ENCODE results near the gene SRSF11. TPM values are rescaled to one million over a fixed set of nuclear protein-coding genes. Genes with fewer than 3 reads are reported as not detected.

Gene SRSF11
- total RNA-seq, 1 experiment from 2014 or later: 160 TPM

Other genes with a start within 250 kb of the SRSF11 start
- gene LRRC40, start 15.8 kb upstream of the SRSF11 start, total RNA-seq (2014; rRNA removed; shearing (Covaris generic)): 60.6 and 79.5 TPM in 2 replicates
- 34.4 and 54.2 TPM in 2 replicates for gene ANKRD13C, start 133.3 kb downstream of the SRSF11 start, total RNA-seq (2014; rRNA removed; shearing (Covaris generic))
- 33.5 and 35.9 TPM in 2 replicates for gene CTH, start 189.9 kb downstream of the SRSF11 start, total RNA-seq (2014; rRNA removed; shearing (Covaris generic))